Measurements from ENCODE around the gene CD7.

DNA sequence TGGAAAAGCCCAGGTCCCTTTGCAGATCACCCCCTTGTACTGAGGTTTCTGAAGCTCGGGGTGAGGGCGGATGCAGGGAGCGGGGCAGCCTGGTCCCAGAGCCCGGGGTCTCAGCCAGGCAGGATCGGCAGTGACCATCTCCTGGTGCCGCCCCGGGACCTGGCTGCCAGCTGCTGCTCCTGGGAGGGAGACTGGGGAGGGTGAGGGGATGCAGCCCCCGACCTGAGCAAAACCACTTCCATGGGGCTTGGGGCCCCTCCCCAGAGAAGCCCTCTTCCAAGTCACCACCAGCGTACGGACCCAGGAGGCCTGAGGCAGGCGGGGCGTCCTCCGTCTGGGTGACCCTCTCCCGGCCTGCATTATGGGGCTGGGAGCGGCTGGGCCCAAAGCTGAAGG is 14.8 kb downstream of the CD7 start:
- TF ChIP-seq EP300 (IDR thresholded peaks at IDR 0.05; ENCODE audit: borderline replicate concordance) (no peak), YY1 (IDR thresholded peaks at IDR 0.05; ENCODE audit: low read depth) (no peak), FOXM1 (IDR thresholded peaks at IDR 0.05; ENCODE audit: borderline replicate concordance, low read depth) (no peak), RAD21 (IDR thresholded peaks at IDR 0.05; ENCODE audit: low read depth) (no peak), NFIC (IDR thresholded peaks at IDR 0.05) (no peak), CREB1 (IDR thresholded peaks at IDR 0.05; ENCODE audit: low read depth) (no peak)
- TF ChIP-seq, protein P1, sequence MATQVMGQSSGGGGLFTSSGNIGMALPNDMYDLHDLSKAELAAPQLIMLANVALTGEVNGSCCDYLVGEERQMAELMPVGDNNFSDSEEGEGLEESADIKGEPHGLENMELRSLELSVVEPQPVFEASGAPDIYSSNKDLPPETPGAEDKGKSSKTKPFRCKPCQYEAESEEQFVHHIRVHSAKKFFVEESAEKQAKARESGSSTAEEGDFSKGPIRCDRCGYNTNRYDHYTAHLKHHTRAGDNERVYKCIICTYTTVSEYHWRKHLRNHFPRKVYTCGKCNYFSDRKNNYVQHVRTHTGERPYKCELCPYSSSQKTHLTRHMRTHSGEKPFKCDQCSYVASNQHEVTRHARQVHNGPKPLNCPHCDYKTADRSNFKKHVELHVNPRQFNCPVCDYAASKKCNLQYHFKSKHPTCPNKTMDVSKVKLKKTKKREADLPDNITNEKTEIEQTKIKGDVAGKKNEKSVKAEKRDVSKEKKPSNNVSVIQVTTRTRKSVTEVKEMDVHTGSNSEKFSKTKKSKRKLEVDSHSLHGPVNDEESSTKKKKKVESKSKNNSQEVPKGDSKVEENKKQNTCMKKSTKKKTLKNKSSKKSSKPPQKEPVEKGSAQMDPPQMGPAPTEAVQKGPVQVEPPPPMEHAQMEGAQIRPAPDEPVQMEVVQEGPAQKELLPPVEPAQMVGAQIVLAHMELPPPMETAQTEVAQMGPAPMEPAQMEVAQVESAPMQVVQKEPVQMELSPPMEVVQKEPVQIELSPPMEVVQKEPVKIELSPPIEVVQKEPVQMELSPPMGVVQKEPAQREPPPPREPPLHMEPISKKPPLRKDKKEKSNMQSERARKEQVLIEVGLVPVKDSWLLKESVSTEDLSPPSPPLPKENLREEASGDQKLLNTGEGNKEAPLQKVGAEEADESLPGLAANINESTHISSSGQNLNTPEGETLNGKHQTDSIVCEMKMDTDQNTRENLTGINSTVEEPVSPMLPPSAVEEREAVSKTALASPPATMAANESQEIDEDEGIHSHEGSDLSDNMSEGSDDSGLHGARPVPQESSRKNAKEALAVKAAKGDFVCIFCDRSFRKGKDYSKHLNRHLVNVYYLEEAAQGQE (IDR thresholded peaks at IDR 0.05; ENCODE audit: low read depth): no peak
- TF ChIP-seq, protein P2, sequence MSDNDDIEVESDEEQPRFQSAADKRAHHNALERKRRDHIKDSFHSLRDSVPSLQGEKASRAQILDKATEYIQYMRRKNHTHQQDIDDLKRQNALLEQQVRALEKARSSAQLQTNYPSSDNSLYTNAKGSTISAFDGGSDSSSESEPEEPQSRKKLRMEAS (IDR thresholded peaks at IDR 0.05): no peak

All from Ishikawa (cell line).